H1 (cell line): Measurements from ENCODE around the gene KIF5C. TPM values are rescaled to one million over a fixed set of nuclear protein-coding genes. Genes with fewer than 3 reads are reported as not detected.

Experiments used
- CTCF ChIA-PET: fragments of 300-600 bp; sonication (Branson Sonifier 250); formaldehyde crosslinking; loops from one replicate; lab custom pipeline; 2021; ENCODE audit not compliant: partially characterized antibody; lab: Charles Lee
- POLR2A ChIA-PET: fragments of 300-600 bp; sonication (Branson Sonifier 250); formaldehyde crosslinking; loops from one replicate; lab custom pipeline; 2021; ENCODE audit warnings: inconsistent platforms; ENCODE audit not compliant: partially characterized antibody; lab: Charles Lee
- DNase-seq, 2 experiments: peaks; one replicate each; pipeline versions ENCODE4 v3.0.0 to v3.0.0-alpha.2; 2010 to 2022; ENCODE audit warnings: low spot score in 2 of 2, low read depth in 1 of 2, mixed read lengths in 1 of 2
- FAIRE-seq: peaks from 2 replicates; lab custom pipeline; 2011; peaks lifted over from hg19 to GRCh38; lab: Jason Lieb, UNC
- H2AFZ ChIP-seq: 2 replicates; pipeline ENCODE4 v1.8.1; 2012; ENCODE audit warnings: low read length, inconsistent platforms
- H2AK5ac ChIP-seq: 2 replicates; pipeline ENCODE4 v1.6.1; 2013; ENCODE audit warnings: low read depth, low read length
- H2BK120ac ChIP-seq: replicated peaks from 2 replicates; pipeline ENCODE3; 2013; ENCODE audit warnings: low read depth, low read length, inconsistent platforms
- H2BK12ac ChIP-seq: 2 replicates; pipeline ENCODE4 v1.6.1; 2013; ENCODE audit warnings: low read depth, low read length
- H2BK15ac ChIP-seq: 2 replicates; pipeline ENCODE4 v1.6.1; 2013; ENCODE audit warnings: low read length
- H2BK20ac ChIP-seq: 2 replicates; pipeline ENCODE4 v1.6.1; 2013; ENCODE audit warnings: low read length
- H2BK5ac ChIP-seq: 2 replicates; pipeline ENCODE4 v1.6.1; 2013; ENCODE audit warnings: low read depth, low read length
- H3K14ac ChIP-seq: 2 replicates; pipeline ENCODE4 v1.6.1; 2013; ENCODE audit warnings: inconsistent platforms; ENCODE audit not compliant: insufficient read length
- H3K18ac ChIP-seq: 2 replicates; pipeline ENCODE4 v1.6.1; 2013; ENCODE audit warnings: low read length; ENCODE audit errors: extremely low read depth
- H3K23ac ChIP-seq: 2 replicates; pipeline ENCODE4 v1.6.1; 2013; ENCODE audit warnings: inconsistent platforms; ENCODE audit not compliant: insufficient read length
- H3K23me2 ChIP-seq: 2 replicates; pipeline ENCODE4 v1.6.1; 2013; ENCODE audit warnings: low read depth, low read length
- H3K27ac ChIP-seq: 2 replicates; pipeline ENCODE4 v1.6.1; 2011; ENCODE audit warnings: low read depth, low read length, inconsistent platforms
- H3K27me3 ChIP-seq, 4 experiments: replicated peaks in 1 of 4; 1 replicate in 1 of 4; 2 replicates in 3 of 4; pipeline versions ENCODE4 v1.6.1 to v1.8.1; 2011 to 2013; ENCODE audit warnings: low read length in 3 of 4, mild to moderate bottlenecking in 3 of 4, inconsistent platforms in 2 of 4, mixed read lengths in 2 of 4, moderate library complexity in 1 of 4; ENCODE audit not compliant: control insufficient read depth in 3 of 4, insufficient read depth in 3 of 4; ENCODE audit errors: extremely low read depth in 1 of 4
- H3K36me3 ChIP-seq, 4 experiments: 2 replicates each; pipeline versions ENCODE4 v1.6.1 to v1.8.1; 2011 to 2013; ENCODE audit warnings: mild to moderate bottlenecking in 4 of 4, low read length in 3 of 4, moderate library complexity in 2 of 4, control low read depth in 1 of 4, inconsistent platforms in 1 of 4; ENCODE audit not compliant: insufficient read depth in 4 of 4, control insufficient read depth in 2 of 4
- H3K4ac ChIP-seq: replicated peaks from 2 replicates; pipeline ENCODE3; 2013; ENCODE audit warnings: low read length, low read depth, mixed read lengths, inconsistent platforms; ENCODE audit not compliant: insufficient read length
- H3K4me1 ChIP-seq, 4 experiments: replicated peaks in 1 of 4; 1 replicate in 1 of 4; 2 replicates in 3 of 4; pipeline versions ENCODE4 v1.6.1 to v1.8.1; 2011 to 2013; ENCODE audit warnings: low read length in 3 of 4, inconsistent platforms in 2 of 4, mixed read lengths in 1 of 4; ENCODE audit not compliant: insufficient read depth in 4 of 4, control insufficient read depth in 3 of 4
- H3K4me2 ChIP-seq, 2 experiments: 2 replicates each; pipeline versions ENCODE4 v1.6.1 to v1.8.1; 2011 to 2013; ENCODE audit warnings: low read depth in 2 of 2, low read length in 2 of 2, control low read depth in 1 of 2, inconsistent platforms in 1 of 2, mild to moderate bottlenecking in 1 of 2; ENCODE audit not compliant: insufficient read depth in 1 of 2
- H3K4me3 ChIP-seq, 4 experiments: fragments of 200-600, 300-600 bp in 1 of 4; sonication (generic), shearing (Covaris generic), sonication (Bioruptor Twin) in 1 of 4; 2 replicates each; pipeline versions ENCODE4 v1.5.1 to v1.8.1; 2011 to 2016; ENCODE audit warnings: low read length in 4 of 4, low read depth in 3 of 4, control low read depth in 2 of 4, inconsistent platforms in 2 of 4, mild to moderate bottlenecking in 2 of 4, mixed read lengths in 1 of 4, moderate library complexity in 1 of 4; ENCODE audit not compliant: insufficient read depth in 2 of 4; ENCODE audit errors: extremely low read depth in 1 of 4
- H3K56ac ChIP-seq: replicated peaks from 2 replicates; pipeline ENCODE3; 2013; ENCODE audit warnings: low read depth, mild to moderate bottlenecking, mixed read lengths, low read length, inconsistent platforms; ENCODE audit not compliant: insufficient read length
- H3K79me1 ChIP-seq: 2 replicates; pipeline ENCODE4 v1.6.1; 2013; ENCODE audit warnings: low read depth, low read length, control low read depth
- H3K79me2 ChIP-seq, 2 experiments: 2 replicates each; pipeline versions ENCODE4 v1.6.1 to v1.8.1; 2012 to 2013; ENCODE audit warnings: low read length in 2 of 2, mild to moderate bottlenecking in 2 of 2, inconsistent platforms in 1 of 2; ENCODE audit not compliant: insufficient read depth in 2 of 2, control insufficient read depth in 1 of 2
- H3K9ac ChIP-seq, 4 experiments: replicated peaks in 1 of 4; 1 replicate in 1 of 4; 2 replicates in 3 of 4; pipeline versions ENCODE4 v1.6.1 to v1.8.1; 2011 to 2013; ENCODE audit warnings: low read depth in 3 of 4, low read length in 3 of 4, control low read depth in 2 of 4, mild to moderate bottlenecking in 2 of 4, moderate library complexity in 2 of 4, inconsistent platforms in 1 of 4; ENCODE audit errors: extremely low read depth in 1 of 4
- H3K9me3 ChIP-seq, 2 experiments: 2 replicates each; pipeline versions ENCODE4 v1.6.1 to v1.8.1; 2012 to 2013; ENCODE audit warnings: mild to moderate bottlenecking in 2 of 2, moderate library complexity in 2 of 2, control low read depth in 1 of 2, inconsistent platforms in 1 of 2, low read depth in 1 of 2, low read length in 1 of 2, mixed read lengths in 1 of 2; ENCODE audit not compliant: insufficient read depth in 2 of 2
- H4K20me1 ChIP-seq, 2 experiments: replicated peaks in 1 of 2; 2 replicates each; pipeline versions ENCODE3 to v1.8.1; 2011 to 2013; ENCODE audit warnings: inconsistent platforms in 2 of 2, low read length in 2 of 2, mild to moderate bottlenecking in 1 of 2; ENCODE audit not compliant: insufficient read depth in 2 of 2, control insufficient read depth in 1 of 2
- H4K5ac ChIP-seq: 2 replicates; pipeline ENCODE4 v1.6.1; 2013; ENCODE audit warnings: low read length, low read depth, mixed read lengths, inconsistent platforms; ENCODE audit not compliant: insufficient read length
- H4K8ac ChIP-seq: 2 replicates; pipeline ENCODE4 v1.8.0; 2013; ENCODE audit warnings: mild to moderate bottlenecking, moderate library complexity, low read length, inconsistent platforms; ENCODE audit not compliant: insufficient read depth; ENCODE audit errors: extremely low read depth
- H4K91ac ChIP-seq: replicated peaks from 2 replicates; pipeline ENCODE3; 2013; ENCODE audit warnings: low read length, mixed read lengths, inconsistent platforms; ENCODE audit not compliant: insufficient read length
- SP4 ChIP-seq: IDR thresholded peaks from 2 replicates; pipeline ENCODE4 v1.6.1; 2012; ENCODE audit warnings: low read length, inconsistent platforms
- TEAD4 ChIP-seq: IDR thresholded peaks from 2 replicates; pipeline ENCODE4 v1.6.1; 2012; ENCODE audit warnings: low read depth, low read length, inconsistent platforms, mixed read lengths
- WGBS, 2 experiments: shearing (Covaris generic) in 1 of 2; methylation state at CpG; one replicate each; pipeline versions ENCODE4 v1.1.6 to v1.1.7; 2013 to 2015; ENCODE audit warnings: low lambda C conversion rate in 2 of 2, mixed read lengths in 2 of 2, inconsistent platforms in 1 of 2, low coverage in 1 of 2, missing lambda C conversion rate in 1 of 2; ENCODE audit not compliant: insufficient replicate concordance in 2 of 2, insufficient coverage in 1 of 2, insufficient read length in 1 of 2; ENCODE audit errors: extremely low coverage in 1 of 2, missing lambda C conversion rate in 1 of 2; 5-methylcytosine and 5-hydroxymethylcytosine counted together
- polyA plus RNA-seq, 7 experiments: library from polyadenylated mRNA; depleted of rRNA in 3 of 7; stranded (reverse) in 5 of 7; unstranded in 2 of 7; fragments of >200 nt in 5 of 7; fragments of 200-250 nt in 2 of 7; gene quantifications; 1 replicate in 5 of 7; 2 replicates in 1 of 7; 4 replicates in 1 of 7; pipeline versions ENCODE4 v1.2.1 to v1.2.3, GENCODE V29; 2011 to 2013; ENCODE audit warnings: missing spikeins in 2 of 7, mixed read lengths in 2 of 7
- total RNA-seq: library from RNA; stranded (reverse); fragmentation: NEBNext Ultra II Directional; extraction: Animal tissue kit (Norgen Biotek cat#: 25700); gene quantifications from 2 replicates; pipeline ENCODE4 v1.2.1, GENCODE V29; 2021

KIF5C gene
- total and polyA plus RNA-seq, 2 of the 8 experiments (the other 6 are each of a cell fraction or from before 2014, with no cell fraction given): 16.3 to 66.4 TPM

DNA sequence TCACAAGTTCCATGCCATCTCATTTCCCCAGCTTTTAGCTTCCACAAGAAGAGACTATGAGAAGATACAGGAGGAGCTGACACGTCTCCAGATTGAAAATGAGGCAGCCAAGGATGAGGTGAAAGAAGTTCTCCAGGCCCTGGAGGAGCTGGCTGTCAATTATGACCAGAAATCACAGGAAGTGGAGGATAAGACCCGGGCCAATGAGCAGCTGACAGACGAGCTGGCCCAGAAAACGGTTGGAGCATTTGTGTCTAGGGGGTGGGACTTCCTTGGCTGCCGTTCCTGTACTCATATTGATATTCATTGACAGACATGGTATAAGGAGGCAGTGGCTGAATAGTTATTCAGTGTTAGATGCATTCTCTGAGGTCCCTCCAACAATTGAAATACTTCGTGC is 106.3 kb downstream of the KIF5C start:
- Histone ChIP-seq H2BK20ac (no peak overlapping the region), H4K5ac (no peak overlapping the region), H3K9ac (no peak overlapping the region), H3K23me2 (no peaks in the 10 kb centered on the region), H2BK15ac (no peak overlapping the region), H3K4me2 (no peak overlapping the region), H3K36me3 (peaks cover 2 to 35% (median 22%) of the 10 kb centered on the region in 4 experiments; a peak in 6 of 8 replicates), H3K4ac (no peak overlapping the region), H2BK12ac (no peak overlapping the region), H3K18ac (no peak overlapping the region), H3K9me3 (no peaks in the 10 kb centered on the region), H4K91ac (no peak overlapping the region), H3K4me3 (no peak overlapping the region), H4K20me1 (no peaks in the 10 kb centered on the region), H3K56ac (no peak overlapping the region), H3K79me1 (no peaks in the 10 kb centered on the region), H2BK120ac (no peak overlapping the region), H3K4me1 (peaks cover 0 to 8% (median 5%) of the 10 kb centered on the region in 4 experiments; a peak in 3 of 7 replicates), H2BK5ac (no peak overlapping the region), H3K27me3 (no peaks in the 10 kb centered on the region), H3K27ac (no peak overlapping the region), H3K23ac (no peak overlapping the region), H2AK5ac (no peak overlapping the region), H3K14ac (no peak overlapping the region), H3K79me2 (no peaks in the 10 kb centered on the region), H4K8ac (no peak overlapping the region), H2AFZ (no peak overlapping the region)
- 89% methylated on average over 6 of the region's 6 CpGs; no CpG with 5 or more reads in 1 of the 2 experiments for WGBS, 2 experiments
- POLR2A ChIA-PET: no interaction called here
- CTCF ChIA-PET: interaction anchor here (1.0 to 2.1 kb wide), 5 partner anchors 9 to 341 kb away, joined by 3 to 4 read pairs (median 3); no protein-coding TSS in a partner anchor
- FAIRE-seq (no peak), DNase-seq (no peak)
- TF ChIP-seq SP4 (no peak), TEAD4 (no peak)
